CD14-positive monocyte (primary cell): ENCODE data around the gene CROCC2. TPM values are rescaled to one million over a fixed set of nuclear protein-coding genes. Genes with fewer than 3 reads are reported as not detected.

Experiments used
- DNase-seq, 3 donors: peaks; one replicate each; pipeline ENCODE4 v3.0.0-alpha.2; 2011 to 2022
- H2AFZ ChIP-seq: 2 replicates; pipeline ENCODE4 v1.6.0; 2012; ENCODE audit warnings: mild to moderate bottlenecking, low read depth, low read length, inconsistent platforms; ENCODE audit not compliant: insufficient read depth, poor library complexity, severe bottlenecking
- H3K27ac ChIP-seq, 2 donors: 1 replicate in 1 of 2; 2 replicates in 1 of 2; pipeline ENCODE4 v1.5.1; 2012 to 2013; ENCODE audit warnings: low read length in 2 of 2, control low read depth in 1 of 2, inconsistent platforms in 1 of 2, low read depth in 1 of 2, mild to moderate bottlenecking in 1 of 2
- H3K27me3 ChIP-seq, 2 donors: one replicate each; pipeline versions ENCODE4 v1.6.0 to v1.6.1; 2011 to 2013; ENCODE audit warnings: low read length in 2 of 2; ENCODE audit not compliant: control insufficient read depth in 2 of 2, insufficient read depth in 2 of 2
- H3K36me3 ChIP-seq, 2 donors: replicated peaks in 1 of 2; 1 replicate in 1 of 2; 2 replicates in 1 of 2; pipeline versions ENCODE4 v1.5.1 to v1.6.1; 2012 to 2013; ENCODE audit warnings: low read length in 2 of 2, control low read depth in 1 of 2, inconsistent platforms in 1 of 2, mild to moderate bottlenecking in 1 of 2; ENCODE audit not compliant: insufficient read depth in 2 of 2, control insufficient read depth in 1 of 2
- H3K4me1 ChIP-seq, 2 donors: 1 replicate in 1 of 2; 2 replicates in 1 of 2; pipeline versions ENCODE4 v1.5.1 to v1.6.1; 2012 to 2013; ENCODE audit warnings: low read length in 2 of 2, control low read depth in 1 of 2, inconsistent platforms in 1 of 2, mild to moderate bottlenecking in 1 of 2, moderate library complexity in 1 of 2; ENCODE audit not compliant: insufficient read depth in 2 of 2, control insufficient read depth in 1 of 2
- H3K4me2 ChIP-seq: replicated peaks from 2 replicates; pipeline ENCODE3; 2012; ENCODE audit warnings: low read length, moderate library complexity, mild to moderate bottlenecking; ENCODE audit not compliant: poor library complexity, severe bottlenecking; ENCODE audit errors: extremely low read depth
- H3K4me3 ChIP-seq, 3 experiments: fragments of 200-600 bp in 1 of 3; sonication (generic) in 1 of 3; replicated peaks in 1 of 3; 1 replicate in 2 of 3; 2 replicates in 1 of 3; pipeline ENCODE4 v1.5.1; 2011 to 2013; ENCODE audit warnings: low read length in 3 of 3, mild to moderate bottlenecking in 3 of 3, control low read depth in 2 of 3, low read depth in 2 of 3, inconsistent platforms in 1 of 3, moderate library complexity in 1 of 3
- H3K79me2 ChIP-seq: 2 replicates; pipeline ENCODE4 v1.6.0; 2012; ENCODE audit warnings: mild to moderate bottlenecking, control low read depth, inconsistent platforms, low read length, moderate library complexity; ENCODE audit not compliant: insufficient read depth
- H3K9ac ChIP-seq: 2 replicates; pipeline ENCODE4 v1.6.0; 2017; ENCODE audit warnings: low read length, mild to moderate bottlenecking; ENCODE audit not compliant: insufficient read depth, poor library complexity, severe bottlenecking
- H3K9me3 ChIP-seq, 2 donors: replicated peaks in 1 of 2; 1 replicate in 1 of 2; 2 replicates in 1 of 2; pipeline versions ENCODE4 v1.5.1 to v1.6.1; 2012 to 2013; ENCODE audit warnings: low read length in 2 of 2, control low read depth in 1 of 2; ENCODE audit not compliant: control insufficient read depth in 1 of 2, insufficient read depth in 1 of 2
- H4K20me1 ChIP-seq: 2 replicates; pipeline ENCODE4 v1.6.0; 2012; ENCODE audit warnings: mild to moderate bottlenecking, low read length, control low read depth, moderate library complexity; ENCODE audit not compliant: insufficient read depth
- H3K27ac Mint-ChIP-seq, 7 donors: one replicate each; pipeline ENCODE4 v1.8.0; 2020; ENCODE audit warnings: mild to moderate bottlenecking in 7 of 7, mixed read lengths in 7 of 7, moderate library complexity in 6 of 7, inconsistent platforms in 2 of 7
- H3K27me3 Mint-ChIP-seq, 3 donors: one replicate each; pipeline ENCODE4 v1.8.0; 2021 to 2022; ENCODE audit warnings: low read depth in 3 of 3, mild to moderate bottlenecking in 3 of 3, mixed read lengths in 3 of 3, moderate library complexity in 3 of 3, inconsistent platforms in 1 of 3
- H3K36me3 Mint-ChIP-seq, 2 donors: one replicate each; pipeline ENCODE4 v1.8.0; 2020; ENCODE audit warnings: mixed read lengths in 2 of 2, inconsistent platforms in 1 of 2, mild to moderate bottlenecking in 1 of 2
- H3K4me1 Mint-ChIP-seq: one replicate; pipeline ENCODE4 v1.8.0; 2020; ENCODE audit warnings: mild to moderate bottlenecking, mixed read lengths
- H3K4me3 Mint-ChIP-seq, 2 donors: one replicate each; pipeline ENCODE4 v1.8.0; 2020; ENCODE audit warnings: mild to moderate bottlenecking in 2 of 2, mixed read lengths in 2 of 2, moderate library complexity in 1 of 2
- H3K9me3 Mint-ChIP-seq, 7 donors: one replicate each; pipeline ENCODE4 v1.8.0; 2020 to 2022; ENCODE audit warnings: mixed read lengths in 7 of 7, mild to moderate bottlenecking in 6 of 7, moderate library complexity in 6 of 7, inconsistent platforms in 2 of 7
- WGBS: methylation state at CpG from one replicate; pipeline ENCODE4 v1.1.5; 2013; ENCODE audit warnings: missing lambda C conversion rate; ENCODE audit not compliant: insufficient coverage; 5-methylcytosine and 5-hydroxymethylcytosine counted together
- intact Hi-C, 2 donors: fragments of 100-400 bp; cut with micrococcal nuclease; formaldehyde crosslinking; loops; one replicate each; pipeline versions ENCODE4 v1.15.0 to v1.15.1; 2023
- polyA plus RNA-seq, 3 donors: library from polyadenylated mRNA; depleted of rRNA in 1 of 3; unstranded in 2 of 3; stranded (reverse) in 1 of 3; fragments of 300-500 nt in 2 of 3; fragments of >200 nt in 1 of 3; fragmentation: Illumina TruSeq in 2 of 3; gene quantifications; 1 replicate in 2 of 3; 2 replicates in 1 of 3; pipeline ENCODE4 v1.2.3, GENCODE V29; 2012 to 2021
- TF ChIP-seq, protein P1 (sequence below): fragments of 200-600 bp; IDR thresholded peaks from one replicate; pipeline ENCODE4 v1.8.0; 2022; ENCODE audit warnings: antibody characterized with exemption, mild to moderate bottlenecking

CROCC2 gene
- polyA plus RNA-seq, 3 donors: 0.15 TPM; not detected in 2

DNA sequence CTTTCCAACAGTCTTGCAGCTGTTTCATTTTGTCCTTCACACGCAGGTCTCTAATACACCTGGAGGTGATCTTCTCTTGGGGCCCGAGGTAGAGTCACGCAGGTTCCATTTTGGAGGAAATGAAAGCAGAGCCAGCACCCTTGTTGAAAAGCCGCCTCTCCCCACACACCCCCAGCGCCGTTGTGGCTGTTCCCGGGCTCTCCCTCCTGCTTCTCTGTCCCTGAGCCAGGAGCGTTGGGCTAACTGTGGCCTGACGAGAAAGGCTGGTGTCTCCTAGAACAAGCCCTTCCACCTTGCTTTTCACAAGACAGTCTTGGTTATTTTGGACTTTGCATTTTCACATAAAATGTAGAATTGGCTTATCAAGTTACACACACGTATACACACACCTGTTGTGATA lies 108.6 kb downstream of the CROCC2 start:
- no peaks in the 10 kb centered on the region for H3K36me3 ChIP-seq
- peaks cover 5 to 13% (median 7%) of the 10 kb centered on the region in 3 donors for H3K27me3 Mint-ChIP-seq
- peaks cover 6% of the 10 kb centered on the region for H3K4me1 Mint-ChIP-seq
- no peak for DNase-seq
- no peak overlapping the region for H3K4me2 ChIP-seq
- H3K27me3 ChIP-seq: no peaks in the 10 kb centered on the region
- 90% methylated on average over 3 of the region's 10 CpGs for WGBS
- intact Hi-C loops: no loop called here
- H3K79me2 ChIP-seq: no peaks in the 10 kb centered on the region
- peaks cover 5 to 7% of the 10 kb centered on the region in 2 donors for H3K4me1 ChIP-seq
- H3K36me3 Mint-ChIP-seq: peaks cover 0 to 2% of the 10 kb centered on the region in 2 donors
- H3K27ac Mint-ChIP-seq: no peak overlapping the region
- H2AFZ ChIP-seq: no peak overlapping the region
- H3K4me3 ChIP-seq: no peak overlapping the region
- H3K27ac ChIP-seq: no peak overlapping the region
- no peak overlapping the region for H3K9ac ChIP-seq
- H3K9me3 Mint-ChIP-seq: peaks cover 0 to 7% (median 3%) of the 10 kb centered on the region in 7 donors
- no peak overlapping the region for H3K4me3 Mint-ChIP-seq
- H4K20me1 ChIP-seq: no peaks in the 10 kb centered on the region
- TF ChIP-seq, protein P1, sequence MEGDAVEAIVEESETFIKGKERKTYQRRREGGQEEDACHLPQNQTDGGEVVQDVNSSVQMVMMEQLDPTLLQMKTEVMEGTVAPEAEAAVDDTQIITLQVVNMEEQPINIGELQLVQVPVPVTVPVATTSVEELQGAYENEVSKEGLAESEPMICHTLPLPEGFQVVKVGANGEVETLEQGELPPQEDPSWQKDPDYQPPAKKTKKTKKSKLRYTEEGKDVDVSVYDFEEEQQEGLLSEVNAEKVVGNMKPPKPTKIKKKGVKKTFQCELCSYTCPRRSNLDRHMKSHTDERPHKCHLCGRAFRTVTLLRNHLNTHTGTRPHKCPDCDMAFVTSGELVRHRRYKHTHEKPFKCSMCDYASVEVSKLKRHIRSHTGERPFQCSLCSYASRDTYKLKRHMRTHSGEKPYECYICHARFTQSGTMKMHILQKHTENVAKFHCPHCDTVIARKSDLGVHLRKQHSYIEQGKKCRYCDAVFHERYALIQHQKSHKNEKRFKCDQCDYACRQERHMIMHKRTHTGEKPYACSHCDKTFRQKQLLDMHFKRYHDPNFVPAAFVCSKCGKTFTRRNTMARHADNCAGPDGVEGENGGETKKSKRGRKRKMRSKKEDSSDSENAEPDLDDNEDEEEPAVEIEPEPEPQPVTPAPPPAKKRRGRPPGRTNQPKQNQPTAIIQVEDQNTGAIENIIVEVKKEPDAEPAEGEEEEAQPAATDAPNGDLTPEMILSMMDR: no peak
- H3K9me3 ChIP-seq: peaks cover 0 to 3% of the 10 kb centered on the region in 2 donors

DNA sequence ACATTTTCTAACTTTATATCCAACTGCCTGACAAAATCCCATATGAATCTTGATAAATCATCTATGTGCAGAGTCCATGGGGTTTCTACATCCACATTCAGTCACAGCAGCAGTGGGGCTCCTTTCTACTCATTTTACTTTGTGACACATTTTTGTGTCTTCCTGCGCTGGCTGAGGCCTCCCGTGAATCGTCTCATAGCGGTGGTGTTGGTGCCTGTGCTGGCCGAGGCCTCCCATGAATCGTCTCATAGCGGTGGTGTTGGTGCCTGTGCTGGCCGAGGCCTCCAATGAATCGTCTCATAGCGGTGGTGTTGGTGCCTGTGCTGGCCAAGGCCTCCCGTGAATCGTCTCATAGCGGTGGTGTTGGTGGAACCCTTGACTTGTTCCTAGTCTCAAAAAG lies 109.3 kb downstream of the CROCC2 start:
- H3K36me3 ChIP-seq: no peaks in the 10 kb centered on the region
- Mint-ChIP-seq H3K4me1 (no peaks in the 10 kb centered on the region), H3K4me3 (no peak overlapping the region), H3K36me3 (peaks cover 0 to 2% of the 10 kb centered on the region in 2 donors), H3K27ac (peak overlapping the region in 1 of 7 donors; percentile 38), H3K9me3 (peaks cover 0 to 9% (median 3%) of the 10 kb centered on the region in 7 donors), H3K27me3 (peaks cover 0 to 6% (median 3%) of the 10 kb centered on the region in 3 donors)
- H3K9ac ChIP-seq: no peak overlapping the region
- DNase-seq: no peak
- H3K4me2 ChIP-seq: no peak overlapping the region
- peaks cover 0 to 7% of the 10 kb centered on the region in 2 donors for H3K9me3 ChIP-seq
- H3K79me2 ChIP-seq: no peaks in the 10 kb centered on the region
- 98% methylated on average over 13 of the region's 13 CpGs for WGBS
- H3K27me3 ChIP-seq: no peaks in the 10 kb centered on the region
- H3K4me1 ChIP-seq: peaks cover 0 to under 1% of the 10 kb centered on the region in 2 donors
- H3K27ac ChIP-seq: no peak overlapping the region
- H2AFZ ChIP-seq: no peak overlapping the region
- H3K4me3 ChIP-seq: no peak overlapping the region
- TF ChIP-seq, protein P1: no peak
- intact Hi-C loops: no loop called here
- H4K20me1 ChIP-seq: no peaks in the 10 kb centered on the region
